KMS-11 (cell line): ENCODE data around the gene TOX2.
A peak's percentile ranks its signal among the peaks of the same experiment; 100 is the strongest.

Source experiments
- H2AFZ ChIP-seq: fragments of 200-600 bp; sonication (generic); 2 replicates; pipeline ENCODE4 v1.6.1; 2016; ENCODE audit warnings: antibody characterized with exemption, mixed run types, low read depth
- H3K27ac ChIP-seq: fragments of 200-600 bp; sonication (generic); 2 replicates; pipeline ENCODE4 v1.6.1; 2016; ENCODE audit warnings: mild to moderate bottlenecking, mixed run types
- H3K27me3 ChIP-seq: fragments of 200-600 bp; sonication (generic); 2 replicates; pipeline ENCODE4 v1.6.1; 2017; ENCODE audit warnings: mild to moderate bottlenecking, low read depth, mixed run types, moderate library complexity; ENCODE audit not compliant: insufficient read depth
- H3K36me3 ChIP-seq: fragments of 200-600 bp; sonication (generic); 2 replicates; pipeline ENCODE4 v1.6.1; 2017; ENCODE audit warnings: mild to moderate bottlenecking, mixed run types; ENCODE audit not compliant: insufficient read depth
- H3K4me1 ChIP-seq: fragments of 200-600 bp; sonication (generic); 2 replicates; pipeline ENCODE4 v1.6.1; 2016; ENCODE audit warnings: mild to moderate bottlenecking, low read depth, mixed run types; ENCODE audit not compliant: poor library complexity, severe bottlenecking
- H3K4me2 ChIP-seq: fragments of 200-600 bp; sonication (generic); 2 replicates; pipeline ENCODE4 v1.7.0; 2016; ENCODE audit warnings: mild to moderate bottlenecking, mixed run types
- H3K4me3 ChIP-seq: fragments of 200-600 bp; sonication (generic); IDR thresholded peaks from 2 replicates; pipeline ENCODE4 v1.6.1; 2017; ENCODE audit warnings: low read depth, low read length, mixed read lengths; ENCODE audit not compliant: insufficient read depth
- H3K79me2 ChIP-seq: fragments of 200-600 bp; sonication (generic); 2 replicates; pipeline ENCODE4 v1.6.1; 2016; ENCODE audit warnings: low read depth, mixed run types; ENCODE audit not compliant: insufficient read depth
- H3K9ac ChIP-seq: fragments of 200-600 bp; sonication (generic); 2 replicates; pipeline ENCODE4 v1.6.1; 2016; ENCODE audit warnings: mild to moderate bottlenecking, mixed run types
- H4K20me1 ChIP-seq: fragments of 200-600 bp; sonication (generic); 2 replicates; pipeline ENCODE4 v1.6.1; 2016; ENCODE audit warnings: mild to moderate bottlenecking, mixed run types; ENCODE audit not compliant: insufficient read depth
- CTCF ChIP-seq: fragments of 200-600 bp; sonication (generic); conservative IDR thresholded peaks from 2 replicates; pipeline ENCODE4 v1.6.1; 2017; ENCODE audit warnings: low read depth, mild to moderate bottlenecking, antibody characterized with exemption, low read length, moderate library complexity, mixed read lengths

The TOX2 gene

DNA sequence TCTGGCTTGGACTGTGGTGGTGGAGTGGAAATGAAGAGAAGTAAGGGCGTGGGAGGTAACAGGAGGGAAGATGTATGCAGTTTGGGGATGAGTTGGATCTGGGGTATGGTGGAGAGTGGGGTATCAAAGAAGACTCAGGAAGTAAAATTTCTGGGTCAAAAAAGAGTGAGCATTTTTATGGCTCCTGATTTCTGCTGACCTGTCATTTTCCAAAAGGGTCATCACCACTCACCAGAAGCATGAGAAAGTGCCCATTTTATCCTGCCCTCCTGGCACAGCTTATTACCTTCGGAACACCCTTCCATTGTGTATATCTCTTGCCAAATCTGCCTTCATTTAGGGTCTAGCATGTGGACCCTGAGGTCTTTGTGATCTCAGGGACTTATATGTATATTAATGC is 17.3 kb downstream of the TOX2 start:
- H3K9ac ChIP-seq = no peak overlapping the region
- H3K4me3 ChIP-seq = no peak overlapping the region
- no peaks in the 10 kb centered on the region for H4K20me1 ChIP-seq
- peaks cover 49% of the 10 kb centered on the region for H3K4me1 ChIP-seq
- H3K36me3 ChIP-seq = no peaks in the 10 kb centered on the region
- no peak overlapping the region for H2AFZ ChIP-seq
- H3K79me2 ChIP-seq = peaks cover 81% of the 10 kb centered on the region
- H3K27me3 ChIP-seq = no peaks in the 10 kb centered on the region
- no peak for TF ChIP-seq CTCF
- H3K4me2 ChIP-seq = peak overlapping the region; percentile 8; the same call in 1 of the 2 replicates
- no peak overlapping the region for H3K27ac ChIP-seq

GRCh38 chr20:43934833-43935232 is 20.2 kb downstream of the TOX2 start:
- peaks cover 95% of the 10 kb centered on the region for H3K79me2 ChIP-seq

DNA sequence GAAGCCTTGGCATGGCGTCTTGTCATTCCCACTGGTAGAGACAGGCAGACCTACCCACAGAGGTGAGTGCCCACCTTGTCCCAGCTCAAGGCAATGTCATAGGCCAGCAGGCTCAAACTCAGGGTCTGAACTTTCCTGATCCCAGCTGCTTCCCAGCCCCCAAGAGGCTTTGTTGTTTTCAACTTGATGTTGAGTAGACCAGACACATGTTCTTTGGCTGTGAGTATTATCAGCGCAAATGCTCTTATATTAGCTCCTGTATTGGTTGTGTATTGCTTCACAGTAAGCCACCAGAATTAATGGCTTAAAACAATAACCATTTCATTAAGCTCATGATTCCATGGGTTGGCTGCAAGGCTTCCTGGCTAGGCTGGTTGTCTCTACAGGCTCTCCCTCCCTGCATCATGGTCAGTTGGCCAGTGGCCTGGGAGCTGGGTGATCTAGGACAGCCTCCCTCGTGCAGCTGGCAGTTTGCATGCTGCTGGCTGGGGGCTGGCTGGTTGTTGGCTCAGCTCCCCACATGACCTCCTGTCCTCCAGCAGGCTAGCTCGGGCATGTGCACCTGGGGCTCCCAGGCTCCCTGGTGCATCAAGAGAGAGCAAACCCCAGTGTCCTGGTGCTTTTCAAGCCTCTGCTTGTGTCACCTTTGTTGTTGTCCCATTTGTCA is 21.6 kb downstream of the TOX2 start:
- peak overlapping the region; percentile 40; the same call in 1 of the 2 replicates for H3K4me2 ChIP-seq
- no peaks in the 10 kb centered on the region for H4K20me1 ChIP-seq
- H3K79me2 ChIP-seq = peaks cover 95% of the 10 kb centered on the region
- no peaks in the 10 kb centered on the region for H3K27me3 ChIP-seq
- H3K9ac ChIP-seq = peak overlapping the region; percentile 6; the same call in 1 of the 2 replicates
- H3K4me3 ChIP-seq = no peak overlapping the region
- TF ChIP-seq CTCF = no peak
- H3K36me3 ChIP-seq = no peaks in the 10 kb centered on the region
- no peak overlapping the region for H2AFZ ChIP-seq
- H3K4me1 ChIP-seq = peaks cover 87% of the 10 kb centered on the region
- H3K27ac ChIP-seq = peak overlapping the region; percentile 16

More at GRCh38 chr20:43934833-43935232, 20.2 kb downstream of the TOX2 start:
- H3K27me3 ChIP-seq = no peaks in the 10 kb centered on the region
- no peak overlapping the region for H3K4me2 ChIP-seq
- TF ChIP-seq CTCF = no peak
- no peak overlapping the region for H2AFZ ChIP-seq
- no peaks in the 10 kb centered on the region for H3K36me3 ChIP-seq
- H3K9ac ChIP-seq = no peak overlapping the region
- no peaks in the 10 kb centered on the region for H4K20me1 ChIP-seq
- no peak overlapping the region for H3K4me3 ChIP-seq
- peaks cover 74% of the 10 kb centered on the region for H3K4me1 ChIP-seq
- no peak overlapping the region for H3K27ac ChIP-seq

DNA sequence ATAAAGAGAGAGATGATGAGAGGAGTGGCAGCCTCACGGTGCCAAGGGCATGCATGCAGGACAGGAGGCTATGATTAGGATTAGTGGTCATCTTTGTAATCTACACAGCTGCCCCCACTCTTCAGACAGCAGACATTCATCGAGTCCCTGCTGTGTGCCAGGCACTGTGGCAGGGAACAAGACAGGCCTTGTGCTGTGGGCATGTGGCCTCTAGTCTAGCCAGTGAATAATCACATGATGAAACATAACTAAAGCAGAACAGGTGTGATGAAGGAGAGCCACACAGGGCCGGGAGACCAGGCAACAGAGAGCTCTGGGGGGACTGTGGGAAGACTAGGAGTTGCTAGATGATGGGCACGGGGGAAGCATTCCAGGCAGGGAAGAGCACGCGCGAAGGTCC is 22.2 kb downstream of the TOX2 start:
- Histone ChIP-seq H3K4me2 (peak overlapping the region; percentile 40; the same call in 1 of the 2 replicates), H3K27me3 (no peaks in the 10 kb centered on the region), H2AFZ (no peak overlapping the region), H3K36me3 (no peaks in the 10 kb centered on the region), H3K27ac (peak overlapping the region; percentile 16), H3K4me3 (no peak overlapping the region), H3K4me1 (peaks cover 87% of the 10 kb centered on the region), H3K79me2 (peaks cover 95% of the 10 kb centered on the region), H4K20me1 (no peaks in the 10 kb centered on the region), H3K9ac (peak overlapping the region; percentile 6; the same call in 1 of the 2 replicates)
- TF ChIP-seq CTCF = no peak
